ENCODE results near the gene TOM1L2. TPM values are rescaled to one million over a fixed set of nuclear protein-coding genes. Genes with fewer than 3 reads are reported as not detected.
A peak's percentile ranks its signal among the peaks of the same experiment; 100 is the strongest.

TOM1L2 gene
- polyA plus RNA-seq, 4 donors = 33.3 to 46.1 (median 36.1) TPM

GRCh38 chr17:17840751-17841591, 131.2 kb downstream of the TOM1L2 start:
- DNase-seq (ENCODE audit: low read depth in 4 of 4, low spot score in 3 of 4) = no peak

GRCh38 chr17:17839791-17840707, 132.2 kb downstream of the TOM1L2 start:
- peak in 3 of 4 donors; percentile 60 to 73 (median 60) for DNase-seq (ENCODE audit: low read depth in 4 of 4, low spot score in 3 of 4)

- no peak for DNase-seq (ENCODE audit: low read depth in 4 of 4, low spot score in 3 of 4)
Measured at GRCh38 chr17:17837966-17838962, 133.9 kb downstream of the TOM1L2 start.

- no peak for DNase-seq (ENCODE audit: low read depth in 4 of 4, low spot score in 3 of 4)
Measured at GRCh38 chr17:17837380-17837821, 134.8 kb downstream of the TOM1L2 start.

- no peak for DNase-seq (ENCODE audit: low read depth in 4 of 4, low spot score in 3 of 4)
Measured at GRCh38 chr17:17836818-17837379, 135.3 kb downstream of the TOM1L2 start, which contains the start of gene SREBF1. Gene SREBF1 (minus strand): TSS chr17:17836986. CDS start chr17:17836817, 169 bp downstream.

GRCh38 chr17:17836250-17836817, 135.9 kb downstream of the TOM1L2 start:
- peak; percentile 93 to 96 (median 94) for DNase-seq (ENCODE audit: low read depth in 4 of 4, low spot score in 3 of 4)

- DNase-seq (ENCODE audit: low read depth in 4 of 4, low spot score in 3 of 4) = no peak
Measured at GRCh38 chr17:17835415-17836249, 136.6 kb downstream of the TOM1L2 start.

- DNase-seq (ENCODE audit: low read depth in 4 of 4, low spot score in 3 of 4) = no peak
Measured at GRCh38 chr17:17834974-17835373, 137.2 kb downstream of the TOM1L2 start.

- DNase-seq (ENCODE audit: low read depth in 4 of 4, low spot score in 3 of 4) = no peak
Measured at GRCh38 chr17:17833658-17834357, 138.4 kb downstream of the TOM1L2 start.

GRCh38 chr17:17832032-17832363, 140.2 kb downstream of the TOM1L2 start:
- DNase-seq (ENCODE audit: low read depth in 4 of 4, low spot score in 3 of 4) = no peak

GRCh38 chr17:17831208-17832031, 140.8 kb downstream of the TOM1L2 start:
- no peak for DNase-seq (ENCODE audit: low read depth in 4 of 4, low spot score in 3 of 4)

GRCh38 chr17:17830740-17831207, 141.4 kb downstream of the TOM1L2 start:
- no peak for DNase-seq (ENCODE audit: low read depth in 4 of 4, low spot score in 3 of 4)

GRCh38 chr17:17830269-17830567, 142.0 kb downstream of the TOM1L2 start:
- no peak for DNase-seq (ENCODE audit: low read depth in 4 of 4, low spot score in 3 of 4)

- no peak for DNase-seq (ENCODE audit: low read depth in 4 of 4, low spot score in 3 of 4)
Measured at GRCh38 chr17:17827826-17828621, 144.2 kb downstream of the TOM1L2 start.

GRCh38 chr17:17826942-17827785, 145.0 kb downstream of the TOM1L2 start:
- no peak for DNase-seq (ENCODE audit: low read depth in 4 of 4, low spot score in 3 of 4)

- no peak for DNase-seq (ENCODE audit: low read depth in 4 of 4, low spot score in 3 of 4)
Measured at GRCh38 chr17:17826342-17826713, 145.9 kb downstream of the TOM1L2 start.
